ENCODE results near the gene RERE. TPM values are rescaled to one million over a fixed set of nuclear protein-coding genes. Genes with fewer than 3 reads are reported as not detected.

The RERE gene
- total RNA-seq, 2 experiments from 2014 or later: 45.8 to 57.1 TPM

GRCh38 chr1:8691662-8692061 lies 125.8 kb downstream of the RERE start:
- Mint-ChIP-seq H3K27me3 (no peaks in the 10 kb centered on the region), H3K27ac (no peak overlapping the region), H3K9me3 (no peaks in the 10 kb centered on the region), H3K36me3 (ENCODE audit: low read depth) (peaks cover 5% of the 10 kb centered on the region), H3K4me3 (no peak overlapping the region), H3K4me1 (ENCODE audit: low read depth) (peaks cover 22% of the 10 kb centered on the region)
- ChIA-PET POLR2A (no interaction called here), CTCF (interaction anchor here (2.4 kb wide), 1 partner anchor 20 kb away, joined by 10 read pairs; no protein-coding TSS in a partner anchor)
- DNase-seq (no peak), ATAC-seq (no peak)
- intact Hi-C loops (cut with micrococcal nuclease): no loop called here
- no peak for TF ChIP-seq CTCF (IDR thresholded peaks at IDR 0.05)

- Mint-ChIP-seq H3K27ac (no peak overlapping the region), H3K4me1 (ENCODE audit: low read depth) (peaks cover 20% of the 10 kb centered on the region), H3K4me3 (no peak overlapping the region), H3K9me3 (no peaks in the 10 kb centered on the region), H3K36me3 (ENCODE audit: low read depth) (peaks cover 5% of the 10 kb centered on the region), H3K27me3 (no peaks in the 10 kb centered on the region)
- ATAC-seq (no peak), DNase-seq (no peak)
- no peak for TF ChIP-seq CTCF (IDR thresholded peaks at IDR 0.05)
- ChIA-PET CTCF (interaction anchor here (0.8 to 2.4 kb wide), 7 partner anchors 16 to 159 kb away, joined by 3 to 10 read pairs (median 3); no protein-coding TSS in a partner anchor), POLR2A (interaction anchor here (1.0 kb wide), 1 partner anchor 14 kb away, joined by 3 read pairs; no protein-coding TSS in a partner anchor)
- intact Hi-C loops (cut with micrococcal nuclease): no loop called here
Observed at GRCh38 chr1:8690253-8690525, 127.3 kb downstream of the RERE start.

- Mint-ChIP-seq H3K36me3 (ENCODE audit: low read depth) (peaks cover 5% of the 10 kb centered on the region), H3K27ac (no peak overlapping the region), H3K4me1 (ENCODE audit: low read depth) (peaks cover 24% of the 10 kb centered on the region), H3K9me3 (no peaks in the 10 kb centered on the region), H3K27me3 (no peaks in the 10 kb centered on the region), H3K4me3 (no peak overlapping the region)
- no peak for TF ChIP-seq CTCF (IDR thresholded peaks at IDR 0.05)
- ChIA-PET CTCF (interaction anchor here (0.8 to 2.4 kb wide), 9 partner anchors 11 to 159 kb away, joined by 3 to 10 read pairs (median 4); no protein-coding TSS in a partner anchor), POLR2A (interaction anchor here (1.0 kb wide), 1 partner anchor 14 kb away, joined by 3 read pairs; no protein-coding TSS in a partner anchor)
- intact Hi-C loops (cut with micrococcal nuclease): no loop called here
- ATAC-seq: no peak
- no peak for DNase-seq
Observed at GRCh38 chr1:8689431-8690252, 127.8 kb downstream of the RERE start.

GRCh38 chr1:8687538-8687937 lies 129.9 kb downstream of the RERE start:
- ATAC-seq: no peak

More at GRCh38 chr1:8687538-8687937, 129.9 kb downstream of the RERE start:
- no peaks in the 10 kb centered on the region for H3K27me3 Mint-ChIP-seq
- no peak overlapping the region for H3K4me3 Mint-ChIP-seq
- TF ChIP-seq CTCF (IDR thresholded peaks at IDR 0.05): no peak
- POLR2A ChIA-PET: interaction anchor here (0.6 to 1.0 kb wide), 2 partner anchors 17 to 40 kb away, joined by 3 read pairs; no protein-coding TSS in a partner anchor
- H3K36me3 Mint-ChIP-seq (ENCODE audit: low read depth): peaks cover 5% of the 10 kb centered on the region
- peaks cover 31% of the 10 kb centered on the region for H3K4me1 Mint-ChIP-seq (ENCODE audit: low read depth)
- intact Hi-C loops (cut with micrococcal nuclease): no loop called here
- H3K9me3 Mint-ChIP-seq: no peaks in the 10 kb centered on the region
- H3K27ac Mint-ChIP-seq: no peak overlapping the region
- CTCF ChIA-PET: interaction anchor here (1.1 to 1.8 kb wide), 2 partner anchors 13 to 16 kb away, joined by 3 to 6 read pairs; no protein-coding TSS in a partner anchor
- no peak for DNase-seq
